ENCODE data around the gene POU5F1. TPM values are rescaled to one million over a fixed set of nuclear protein-coding genes. Genes with fewer than 3 reads are reported as not detected.

Gene POU5F1
- total RNA-seq, 2 donors from 2014 or later, result 4.9 to 37.6 TPM

GRCh38 chr6:31116661-31117385, 53.7 kb downstream of the POU5F1 start:
- Histone ChIP-seq H3K4me3 (no peak overlapping the region), H3K36me3 (replicated peaks in 1 of 2; ENCODE audit: insufficient read depth in 1 of 2, low read depth in 2 of 2) (no peaks in the 10 kb centered on the region), H3K9me3 (no peaks in the 10 kb centered on the region), H3K4me1 (peaks cover 6% of the 10 kb centered on the region), H3K27ac (no peak overlapping the region), H3K27me3 (no peaks in the 10 kb centered on the region)
- DNase-seq (peak in 1 of 4 donors; percentile 17), ATAC-seq (no peak)
- intact Hi-C loops (cut with DNase I), result no loop called here
- TF ChIP-seq POLR2A (IDR thresholded peaks at IDR 0.05), result no peak
- no peak for TF ChIP-seq CTCF (IDR thresholded peaks at IDR 0.05)
- 66 to 88% methylated on average over 8 to 19 of the region's 19 CpGs for WGBS, 2 donors

- Histone ChIP-seq H3K27me3 (no peaks in the 10 kb centered on the region), H3K27ac (no peak overlapping the region), H3K9me3 (no peaks in the 10 kb centered on the region), H3K36me3 (replicated peaks in 1 of 2; ENCODE audit: insufficient read depth in 1 of 2, low read depth in 2 of 2) (no peaks in the 10 kb centered on the region), H3K4me3 (no peak overlapping the region), H3K4me1 (peaks cover 4% of the 10 kb centered on the region)
- ATAC-seq (no peak), DNase-seq (no peak)
- WGBS, 2 donors, result 75 to 86% methylated on average over 8 to 10 of the region's 12 CpGs
- TF ChIP-seq CTCF (IDR thresholded peaks at IDR 0.05) (no peak), POLR2A (IDR thresholded peaks at IDR 0.05) (no peak)
- intact Hi-C loops (cut with DNase I), result no loop called here
Observed at GRCh38 chr6:31115941-31116560, 54.4 kb downstream of the POU5F1 start.

GRCh38 chr6:31114970-31115849, 55.3 kb downstream of the POU5F1 start:
- Histone ChIP-seq H3K9me3 (no peaks in the 10 kb centered on the region), H3K27ac (peak overlapping the region in 2 of 4 donors; percentile 39 to 55), H3K27me3 (no peaks in the 10 kb centered on the region), H3K4me1 (peaks cover 4% of the 10 kb centered on the region), H3K4me3 (no peak overlapping the region), H3K36me3 (replicated peaks in 1 of 2; ENCODE audit: insufficient read depth in 1 of 2, low read depth in 2 of 2) (no peaks in the 10 kb centered on the region)
- TF ChIP-seq CTCF (IDR thresholded peaks at IDR 0.05), result peak in 1 of 7 experiments; percentile 5
- no peak for TF ChIP-seq POLR2A (IDR thresholded peaks at IDR 0.05)
- no peak for ATAC-seq
- DNase-seq, result no peak
- WGBS, 2 donors, result 63 to 76% methylated on average over 9 of the region's 9 CpGs
- intact Hi-C loops (cut with DNase I), result no loop called here

- ATAC-seq (peak; percentile 79), DNase-seq (peak; percentile 39 to 91 (median 66))
- intact Hi-C loops (cut with DNase I), result no loop called here
- H3K9me3 ChIP-seq, result no peaks in the 10 kb centered on the region
- no peak within 1 kb of the TSS for H3K4me3 ChIP-seq
- no peaks in the 10 kb centered on the region for H3K27me3 ChIP-seq
- H3K27ac ChIP-seq, result peak within 1 kb of the TSS in 2 of 4 donors; percentile 39 to 55
- TF ChIP-seq CTCF (IDR thresholded peaks at IDR 0.05) (no peak), POLR2A (IDR thresholded peaks at IDR 0.05) (no peak)
- no peaks in the 10 kb centered on the region for H3K36me3 ChIP-seq (replicated peaks in 1 of 2; ENCODE audit: insufficient read depth in 1 of 2, low read depth in 2 of 2)
- peaks cover 4% of the 10 kb centered on the region for H3K4me1 ChIP-seq
- WGBS, 2 donors, result 23 to 29% methylated on average over 3 of the region's 3 CpGs
Observed at GRCh38 chr6:31114541-31114878, 56.0 kb downstream of the POU5F1 start, which contains the start of gene PSORS1C1. Gene PSORS1C1 (plus strand): TSS chr6:31114800. CDS start chr6:31129633, 14,833 bp downstream.

Small RNA genes lying within 50 kb of the gene (small RNA-seq; reads per million reads assigned to genes)
- not detected for gene POLR2LP1

Other genes starting within 250 kb of the POU5F1 start
- 1 to 10 TPM in 1 of 2 donors, not detected in 1; 5.2 TPM for gene SFTA2, start 238.5 kb downstream of the POU5F1 start, total RNA-seq
- gene MUCL3, start 229.7 kb downstream of the POU5F1 start, total RNA-seq, result under 1 TPM; under 0.01 to 0.52 TPM
- gene MUC21, start 187.0 kb downstream of the POU5F1 start, total RNA-seq, result not detected
- gene MUC22, start 160.2 kb downstream of the POU5F1 start, total RNA-seq, result not detected
- not detected for gene C6orf15, start 58.1 kb downstream of the POU5F1 start, total RNA-seq
- 1 to 10 TPM; 1.6 to 3.4 TPM for gene PSORS1C1, start 55.9 kb downstream of the POU5F1 start, total RNA-seq
- gene CDSN, start 50.2 kb downstream of the POU5F1 start, total RNA-seq, result not detected
- not detected for gene PSORS1C2, start 31.6 kb downstream of the POU5F1 start, total RNA-seq
- gene CCHCR1, start 12.9 kb downstream of the POU5F1 start, total RNA-seq, result 10 to 100 TPM; 15.6 to 28.7 TPM
- gene TCF19, start 12.1 kb downstream of the POU5F1 start, total RNA-seq, result 1 to 10 TPM; 1.8 to 2.0 TPM
- gene HLA-C, start 101.4 kb upstream of the POU5F1 start, total RNA-seq, result 100 to 1,000 TPM in 1 of 2 donors, 10 to 100 TPM in 1; 93.9 to 364 TPM
- 100 to 1,000 TPM; 316 to 342 TPM for gene HLA-B, start 186.5 kb upstream of the POU5F1 start, total RNA-seq
- gene MICA, start 232.9 kb upstream of the POU5F1 start, total RNA-seq, result 10 to 100 TPM in 1 of 2 donors, 1 to 10 TPM in 1; 8.3 to 10.9 TPM